ENCODE results near the gene LRRC2. TPM values are rescaled to one million over a fixed set of nuclear protein-coding genes. Genes with fewer than 3 reads are reported as not detected.

LRRC2 gene
- total and polyA plus RNA-seq, 8 donors = 1.0 to 4.6 (median 1.8) TPM; not detected in 1

GRCh38 chr3:46521096-46521495 is 45.0 kb downstream of the LRRC2 start:
- no peaks in the 10 kb centered on the region for H3K4me1 ChIP-seq
- no peak for DNase-seq
- no peak for TF ChIP-seq POLR2AphosphoS5 (IDR thresholded peaks at IDR 0.05)
- no peak for TF ChIP-seq EP300 (IDR thresholded peaks at IDR 0.05)
- TF ChIP-seq POLR2A (IDR thresholded peaks at IDR 0.05) = no peak
- TF ChIP-seq, protein P1, sequence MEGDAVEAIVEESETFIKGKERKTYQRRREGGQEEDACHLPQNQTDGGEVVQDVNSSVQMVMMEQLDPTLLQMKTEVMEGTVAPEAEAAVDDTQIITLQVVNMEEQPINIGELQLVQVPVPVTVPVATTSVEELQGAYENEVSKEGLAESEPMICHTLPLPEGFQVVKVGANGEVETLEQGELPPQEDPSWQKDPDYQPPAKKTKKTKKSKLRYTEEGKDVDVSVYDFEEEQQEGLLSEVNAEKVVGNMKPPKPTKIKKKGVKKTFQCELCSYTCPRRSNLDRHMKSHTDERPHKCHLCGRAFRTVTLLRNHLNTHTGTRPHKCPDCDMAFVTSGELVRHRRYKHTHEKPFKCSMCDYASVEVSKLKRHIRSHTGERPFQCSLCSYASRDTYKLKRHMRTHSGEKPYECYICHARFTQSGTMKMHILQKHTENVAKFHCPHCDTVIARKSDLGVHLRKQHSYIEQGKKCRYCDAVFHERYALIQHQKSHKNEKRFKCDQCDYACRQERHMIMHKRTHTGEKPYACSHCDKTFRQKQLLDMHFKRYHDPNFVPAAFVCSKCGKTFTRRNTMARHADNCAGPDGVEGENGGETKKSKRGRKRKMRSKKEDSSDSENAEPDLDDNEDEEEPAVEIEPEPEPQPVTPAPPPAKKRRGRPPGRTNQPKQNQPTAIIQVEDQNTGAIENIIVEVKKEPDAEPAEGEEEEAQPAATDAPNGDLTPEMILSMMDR (IDR thresholded peaks at IDR 0.05) = no peak
- no peak overlapping the region for H3K27ac ChIP-seq
- intact Hi-C loops (cut with DNase I; ENCODE audit: low total_unique reads) = no loop called here
- H3K27me3 ChIP-seq = no peaks in the 10 kb centered on the region
- no peaks in the 10 kb centered on the region for H3K9me3 ChIP-seq
- no peak overlapping the region for H3K4me3 ChIP-seq
- 73 to 82% (median 79%) methylated on average over 9 of the region's 9 CpGs for WGBS, 5 donors
- peaks cover 0 to 12% (median 0%) of the 10 kb centered on the region in 4 donors for H3K36me3 ChIP-seq

DNA sequence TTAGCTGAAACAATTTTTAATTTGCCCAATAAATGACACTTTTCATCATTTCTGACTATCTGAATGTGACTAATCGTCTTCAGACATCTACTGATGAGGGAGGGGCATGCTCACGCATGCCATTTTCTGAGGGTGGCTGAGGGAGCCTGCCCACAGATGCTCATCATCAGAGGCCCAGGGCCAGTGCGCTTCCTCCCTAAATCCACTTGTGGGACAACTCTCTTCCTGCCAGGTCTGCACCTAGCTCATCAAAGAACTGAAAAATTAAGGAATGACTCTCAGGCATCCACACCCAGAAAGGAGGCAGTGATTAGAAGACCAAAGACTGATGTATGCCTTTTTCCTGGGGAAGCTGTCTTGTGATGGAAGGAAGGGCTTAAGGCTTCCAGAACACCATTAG is 45.6 kb downstream of the LRRC2 start:
- no peak overlapping the region for H3K4me3 ChIP-seq
- intact Hi-C loops (cut with DNase I; ENCODE audit: low total_unique reads) = no loop called here
- TF ChIP-seq POLR2AphosphoS5 (IDR thresholded peaks at IDR 0.05) = no peak
- no peak for TF ChIP-seq EP300 (IDR thresholded peaks at IDR 0.05)
- no peak for TF ChIP-seq POLR2A (IDR thresholded peaks at IDR 0.05)
- TF ChIP-seq, protein P1 (IDR thresholded peaks at IDR 0.05) = no peak
- H3K36me3 ChIP-seq = peaks cover 0 to 10% (median 0%) of the 10 kb centered on the region in 4 donors
- H3K9me3 ChIP-seq = no peaks in the 10 kb centered on the region
- no peaks in the 10 kb centered on the region for H3K27me3 ChIP-seq
- WGBS, 5 donors = 77 to 92% (median 81%) methylated on average over 3 of the region's 3 CpGs
- H3K27ac ChIP-seq = no peak overlapping the region
- DNase-seq = no peak
- no peaks in the 10 kb centered on the region for H3K4me1 ChIP-seq

GRCh38 chr3:46519952-46520351 is 46.1 kb downstream of the LRRC2 start:
- DNase-seq = no peak
- intact Hi-C loops (cut with DNase I; ENCODE audit: low total_unique reads) = no loop called here
- H3K9me3 ChIP-seq = no peaks in the 10 kb centered on the region
- H3K4me3 ChIP-seq = no peak overlapping the region
- peaks cover 0 to 10% (median 0%) of the 10 kb centered on the region in 4 donors for H3K36me3 ChIP-seq
- H3K27ac ChIP-seq = no peak overlapping the region
- no peaks in the 10 kb centered on the region for H3K4me1 ChIP-seq
- TF ChIP-seq, protein P1 (IDR thresholded peaks at IDR 0.05) = no peak
- no peak for TF ChIP-seq EP300 (IDR thresholded peaks at IDR 0.05)
- no peak for TF ChIP-seq POLR2A (IDR thresholded peaks at IDR 0.05)
- no peak for TF ChIP-seq POLR2AphosphoS5 (IDR thresholded peaks at IDR 0.05)
- 92 to 99% (median 96%) methylated on average over 2 of the region's 2 CpGs for WGBS, 5 donors
- no peaks in the 10 kb centered on the region for H3K27me3 ChIP-seq

GRCh38 chr3:46517784-46518181 is 48.3 kb downstream of the LRRC2 start:
- Histone ChIP-seq H3K4me1 (no peaks in the 10 kb centered on the region), H3K27ac (no peak overlapping the region), H3K4me3 (no peak overlapping the region), H3K9me3 (no peaks in the 10 kb centered on the region), H3K27me3 (no peaks in the 10 kb centered on the region), H3K36me3 (peaks cover 0 to 10% (median 0%) of the 10 kb centered on the region in 4 donors)
- no peak for TF ChIP-seq EP300 (IDR thresholded peaks at IDR 0.05)
- TF ChIP-seq, protein P1 (IDR thresholded peaks at IDR 0.05) = no peak
- no peak for TF ChIP-seq POLR2A (IDR thresholded peaks at IDR 0.05)
- no peak for TF ChIP-seq POLR2AphosphoS5 (IDR thresholded peaks at IDR 0.05)
- DNase-seq = no peak
- intact Hi-C loops (cut with DNase I; ENCODE audit: low total_unique reads) = no loop called here
- 90 to 100% (median 95%) methylated on average over 2 of the region's 2 CpGs for WGBS, 5 donors
